ENCODE data around the gene SLC52A3.
"Not testable (repeated sequence)": the region's sequence is repeated elsewhere in the genome, so short reads cannot be mapped to it uniquely, and the experiment has no call there.

Gene SLC52A3

DNA sequence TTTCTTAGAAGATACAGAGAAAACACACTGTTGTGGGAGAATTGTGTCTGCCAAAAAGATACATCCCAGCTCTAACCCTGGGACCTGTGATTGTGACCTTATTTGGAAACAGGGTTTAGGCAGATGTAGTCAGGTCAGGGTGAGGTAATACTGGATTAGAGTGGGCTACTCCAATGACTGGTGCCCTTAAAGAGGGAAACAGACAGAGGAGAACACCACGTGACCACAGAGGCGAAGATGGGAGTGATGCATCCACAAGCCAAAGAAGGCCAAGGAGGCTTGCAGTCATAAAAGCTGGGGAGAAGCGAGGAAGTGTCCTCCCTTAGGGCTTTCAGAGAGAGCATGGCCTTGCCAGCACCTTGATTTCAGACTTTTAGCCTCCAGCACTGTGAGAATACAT is 35.6 kb downstream of the SLC52A3 start:
- no peak overlapping the region for H3K4me3 ChIP-seq

DNA sequence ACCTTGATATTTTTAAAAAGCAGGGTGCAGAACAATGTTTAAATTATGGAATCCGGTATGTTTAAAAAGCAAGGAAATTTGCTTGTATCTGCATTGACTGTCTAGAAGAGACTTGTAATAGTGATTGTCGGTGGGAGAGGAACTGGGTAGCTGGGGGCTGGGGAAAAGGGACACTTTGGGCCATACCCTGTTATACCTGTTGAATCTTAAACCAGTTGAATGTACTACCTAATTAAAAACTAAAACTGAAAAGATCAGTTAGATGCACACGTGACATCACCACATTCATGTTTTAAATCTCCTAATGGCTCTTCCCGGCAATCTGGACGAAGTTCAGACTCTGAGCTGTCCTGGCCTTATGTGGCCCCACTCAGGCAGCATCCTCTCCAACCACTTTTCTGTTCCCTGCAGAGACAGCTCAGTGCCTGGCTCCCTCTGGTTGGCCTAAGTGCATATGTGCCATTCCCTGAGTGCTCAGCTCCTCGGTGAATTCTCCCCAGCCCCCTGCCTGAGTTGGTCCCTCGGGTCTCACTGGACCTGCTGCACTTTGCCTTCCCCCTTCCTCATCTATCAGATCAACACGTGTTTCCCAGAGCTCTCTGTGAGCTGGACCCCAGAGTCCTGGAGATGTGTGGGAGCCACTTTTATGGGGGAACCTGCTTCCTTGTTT is 36.3 kb downstream of the SLC52A3 start:
- Histone ChIP-seq H3K27ac (no peak overlapping the region), H3K4me3 (no peak overlapping the region)

More for the DNA sequence above, 35.6 kb downstream of the SLC52A3 start:
- H3K27ac ChIP-seq, result no peak overlapping the region

DNA sequence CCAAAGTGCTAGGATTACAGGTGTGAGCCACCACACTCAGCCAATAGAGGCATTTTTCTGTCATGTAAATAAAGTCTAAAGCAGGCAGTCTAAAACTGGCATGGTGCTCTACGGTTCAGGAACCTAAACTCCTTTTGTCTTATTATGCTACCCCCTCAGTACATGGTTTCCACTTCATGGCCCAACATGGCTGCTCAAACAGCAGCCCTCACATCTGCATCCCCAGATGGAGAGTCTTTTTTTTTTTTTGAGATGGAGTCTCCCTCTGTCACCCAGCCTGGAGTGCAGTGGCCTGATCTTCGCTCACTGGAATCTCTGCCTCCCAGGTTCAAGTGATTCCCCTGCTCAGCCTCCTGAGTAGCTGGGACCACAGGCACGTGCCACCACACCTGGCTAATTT is 38.3 kb downstream of the SLC52A3 start:
- H3K4me3 ChIP-seq, result no peak overlapping the region
- no peak overlapping the region for H3K27ac ChIP-seq

DNA sequence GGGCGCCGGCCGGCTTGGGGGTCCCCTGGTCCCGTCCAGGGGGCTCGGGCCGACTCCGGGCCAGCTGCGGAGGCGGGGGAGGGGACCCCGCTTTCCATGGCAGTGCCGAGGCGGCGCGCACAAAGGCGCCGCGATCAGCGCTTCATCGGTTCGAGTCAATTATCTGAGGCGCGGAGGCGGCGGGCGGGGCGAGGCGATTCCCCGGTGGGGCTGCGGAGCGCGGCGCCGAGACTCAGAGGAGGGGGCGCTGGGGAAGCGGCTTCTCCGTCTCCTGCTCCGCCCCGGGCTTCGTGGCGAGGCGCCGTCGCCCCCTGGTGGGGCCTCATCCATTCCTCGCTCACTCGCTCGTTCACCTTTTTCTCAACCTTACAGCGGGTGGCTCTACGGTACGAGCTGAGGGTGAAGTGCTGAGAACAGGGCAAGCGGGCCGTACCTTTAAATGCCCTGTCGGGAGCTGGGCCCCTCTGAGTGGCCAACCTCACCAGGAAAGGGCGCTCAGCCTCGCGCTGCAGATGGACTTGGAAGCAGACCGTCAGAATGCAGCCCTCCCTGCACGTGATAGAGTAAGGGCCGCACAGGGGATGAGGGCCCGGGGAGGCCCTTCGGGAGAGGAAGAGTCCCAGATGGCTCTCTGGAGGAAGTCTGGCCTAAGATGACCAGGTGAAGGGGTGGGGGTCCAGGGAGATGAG is 39.9 kb downstream of the SLC52A3 start:
- no peak overlapping the region for H3K27ac ChIP-seq
- H3K4me3 ChIP-seq, result peak overlapping the region in 5 of 7 experiments; percentile 16 to 40 (median 30)

DNA sequence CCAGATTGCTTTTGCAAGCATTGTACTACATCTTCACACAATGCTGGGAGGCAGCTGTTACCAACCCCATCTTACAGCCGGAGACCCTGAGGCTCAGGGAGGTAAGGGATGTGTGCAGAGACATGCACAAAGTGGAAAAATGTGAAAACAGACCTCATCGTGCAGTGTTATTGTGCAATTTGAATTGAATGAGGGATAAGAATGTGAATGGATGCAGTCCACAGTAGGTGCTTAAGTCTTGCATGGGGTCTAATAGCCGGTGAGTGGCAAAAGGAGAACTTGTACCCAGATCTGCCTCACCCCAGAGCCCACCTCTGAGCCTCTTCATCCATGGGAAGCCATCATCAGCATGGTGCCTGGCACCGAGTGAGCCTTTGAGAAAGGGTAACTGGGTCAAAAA is 42.1 kb downstream of the SLC52A3 start:
- Histone ChIP-seq H3K4me3 (no peak overlapping the region), H3K27ac (no peak overlapping the region)

DNA sequence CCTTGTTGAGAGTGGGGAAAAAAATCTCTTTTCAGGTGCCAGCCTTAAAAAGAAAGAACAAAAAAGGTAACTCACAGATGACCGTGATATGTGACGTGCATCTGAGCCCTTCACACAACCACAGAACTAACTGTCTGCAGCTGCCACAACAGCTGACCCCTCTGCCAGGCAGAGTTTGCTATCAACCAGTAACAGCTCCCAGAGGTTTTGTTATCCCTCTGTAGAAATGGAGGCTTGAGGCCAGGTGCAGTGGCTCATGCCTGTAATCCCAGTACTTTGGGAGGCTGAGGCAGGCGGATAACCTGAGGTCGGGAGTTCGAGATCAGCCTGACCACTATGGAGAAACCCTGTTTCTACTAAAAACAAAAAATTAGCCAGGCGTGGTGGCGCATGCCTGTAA is 42.8 kb downstream of the SLC52A3 start:
- H3K4me3 ChIP-seq, result no peak overlapping the region
- no peak overlapping the region for H3K27ac ChIP-seq

DNA sequence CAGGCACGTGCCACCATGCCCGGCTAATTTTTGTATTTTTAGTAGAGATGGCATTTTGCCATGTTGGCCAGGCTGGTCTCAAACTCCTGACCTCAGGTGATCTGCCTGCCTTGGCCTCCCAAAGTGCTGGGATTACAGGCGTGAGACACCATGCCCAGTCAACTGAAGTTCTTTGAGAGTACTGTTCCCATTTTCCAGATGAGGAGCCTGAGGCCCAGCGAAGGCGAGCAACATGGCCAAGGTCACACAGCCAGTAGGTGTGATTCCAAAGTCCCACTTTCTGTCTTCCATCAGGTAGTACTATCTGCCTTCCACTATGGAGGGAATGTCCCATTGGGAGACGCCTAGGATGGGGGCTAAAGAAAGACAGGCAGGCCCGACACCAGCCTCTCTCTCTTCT is 43.5 kb downstream of the SLC52A3 start:
- not testable (repeated sequence) for H3K4me3 ChIP-seq, H3K27ac ChIP-seq

DNA sequence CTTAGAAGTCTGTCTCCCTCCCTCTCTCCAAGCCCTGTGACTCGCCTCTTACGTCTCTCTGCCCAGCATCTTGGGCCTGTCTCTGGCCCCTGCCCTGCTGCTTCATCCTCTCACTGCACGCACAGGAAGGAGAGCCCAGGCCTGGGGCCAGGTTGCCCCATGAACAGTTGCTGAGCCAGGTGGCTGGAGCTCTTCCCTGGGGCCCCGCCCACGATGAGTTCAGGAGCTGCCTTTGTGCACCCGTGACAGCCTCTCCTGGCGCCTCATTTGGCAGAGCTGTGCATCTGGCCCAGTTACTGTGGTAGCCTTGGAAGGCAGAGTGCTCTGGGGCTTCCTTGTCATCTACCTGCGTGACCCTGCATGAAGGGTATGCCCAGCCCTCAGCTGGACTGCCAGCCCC is 44.5 kb downstream of the SLC52A3 start:
- Histone ChIP-seq H3K27ac (no peak overlapping the region), H3K4me3 (no peak overlapping the region)

DNA sequence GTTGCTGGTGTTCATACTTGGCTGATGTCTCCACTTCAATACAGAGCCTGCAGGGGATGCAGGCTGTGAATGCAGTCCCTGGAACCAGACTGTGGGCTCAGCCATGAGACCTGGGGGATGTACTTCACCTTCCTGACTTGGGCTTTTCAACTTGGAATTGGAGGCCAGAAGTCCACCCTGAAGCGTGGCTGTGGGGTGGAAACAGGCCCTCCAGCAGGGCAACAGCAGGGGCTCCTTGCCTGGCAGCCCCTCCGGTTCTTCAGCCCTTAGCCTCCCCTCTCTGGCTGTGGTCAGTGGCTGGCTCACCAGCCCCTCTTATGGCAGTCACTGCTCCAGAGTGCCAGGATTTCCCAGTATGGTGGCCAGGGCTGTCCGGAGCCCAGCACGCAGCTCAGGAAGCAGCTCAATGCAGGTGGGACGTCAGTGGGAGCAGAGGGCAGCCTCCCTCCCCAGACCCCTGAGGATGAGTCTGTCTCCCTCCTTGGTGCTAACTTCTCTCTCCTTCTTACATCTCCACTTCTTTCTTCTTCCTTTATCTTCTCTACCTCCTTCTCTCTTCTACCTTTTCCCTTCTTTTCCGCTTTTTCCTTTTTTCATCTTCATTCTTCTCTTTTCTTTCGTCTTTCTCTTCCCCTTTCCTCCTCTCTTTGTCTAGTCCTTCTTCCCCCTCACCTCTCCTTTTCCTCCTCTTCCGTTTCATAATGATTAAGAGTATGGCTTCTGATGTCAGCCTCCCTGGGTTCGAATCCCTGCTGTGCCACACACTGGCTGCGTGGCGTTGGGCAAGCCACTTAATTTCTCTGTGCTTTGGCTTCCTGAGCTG is 45.3 kb downstream of the SLC52A3 start:
- Histone ChIP-seq H3K4me3 (no peak overlapping the region), H3K27ac (no peak overlapping the region)

DNA sequence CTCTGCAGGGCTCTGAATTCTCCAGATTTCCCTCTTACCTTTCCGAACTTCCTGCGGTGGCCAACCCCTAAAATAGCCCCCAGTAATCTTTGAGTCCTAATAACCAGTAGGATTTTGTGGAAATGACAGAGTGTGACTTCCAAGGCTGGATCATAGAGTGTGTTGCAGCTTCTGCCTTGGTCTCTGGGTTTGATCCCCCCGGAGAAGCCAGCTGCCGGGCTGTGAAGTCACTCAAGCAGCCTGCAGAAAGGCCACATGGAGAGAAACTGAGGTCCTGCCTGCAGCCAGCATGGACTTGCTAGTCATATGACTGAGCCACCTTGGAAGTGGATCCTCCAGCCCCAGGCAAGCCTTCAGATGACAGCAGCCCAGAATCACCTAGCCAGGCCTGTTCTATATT is 46.4 kb downstream of the SLC52A3 start:
- Histone ChIP-seq H3K4me3 (no peak overlapping the region), H3K27ac (no peak overlapping the region)

DNA sequence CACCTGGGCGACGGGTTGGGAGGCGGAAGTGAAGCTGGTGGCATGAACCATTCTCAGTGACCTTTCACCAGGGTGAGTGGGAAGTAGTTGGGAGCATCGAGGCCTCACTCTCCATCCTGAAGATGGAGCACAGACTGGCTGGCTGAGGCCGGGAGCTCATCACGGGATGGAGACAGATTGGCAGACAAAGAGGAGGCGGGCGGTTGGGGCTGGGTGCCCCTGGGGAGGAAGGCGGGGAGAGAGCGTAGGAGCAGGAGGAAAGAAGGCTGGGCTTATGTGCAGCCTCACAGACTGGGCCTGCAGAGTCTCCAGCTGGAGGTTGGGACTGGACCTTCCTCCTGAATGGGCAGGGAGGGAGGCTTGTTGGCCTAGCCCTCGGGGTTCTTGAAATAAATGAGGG is 48.5 kb downstream of the SLC52A3 start:
- Histone ChIP-seq H3K4me3 (no peak overlapping the region), H3K27ac (no peak overlapping the region)

DNA sequence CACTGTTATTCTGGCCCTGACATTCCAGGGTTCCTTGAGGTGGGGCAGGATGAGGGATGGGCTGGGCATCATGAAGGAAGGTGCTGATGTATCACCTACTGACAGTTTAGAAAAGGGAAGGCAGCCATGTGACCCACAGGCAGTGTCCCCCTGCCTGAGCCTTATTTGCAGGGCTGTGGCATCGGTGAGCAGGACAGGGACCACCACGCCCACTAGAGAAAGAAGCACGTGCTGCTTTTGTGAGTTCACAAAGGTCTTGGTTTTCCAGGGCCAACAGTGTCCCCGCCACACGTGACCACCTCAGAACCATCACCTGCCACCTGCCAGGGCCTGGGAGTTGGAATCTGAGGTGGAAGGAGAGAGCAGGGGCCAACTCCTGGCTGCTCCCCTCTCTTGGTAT is 49.2 kb downstream of the SLC52A3 start:
- Histone ChIP-seq H3K4me3 (no peak overlapping the region), H3K27ac (no peak overlapping the region)

DNA sequence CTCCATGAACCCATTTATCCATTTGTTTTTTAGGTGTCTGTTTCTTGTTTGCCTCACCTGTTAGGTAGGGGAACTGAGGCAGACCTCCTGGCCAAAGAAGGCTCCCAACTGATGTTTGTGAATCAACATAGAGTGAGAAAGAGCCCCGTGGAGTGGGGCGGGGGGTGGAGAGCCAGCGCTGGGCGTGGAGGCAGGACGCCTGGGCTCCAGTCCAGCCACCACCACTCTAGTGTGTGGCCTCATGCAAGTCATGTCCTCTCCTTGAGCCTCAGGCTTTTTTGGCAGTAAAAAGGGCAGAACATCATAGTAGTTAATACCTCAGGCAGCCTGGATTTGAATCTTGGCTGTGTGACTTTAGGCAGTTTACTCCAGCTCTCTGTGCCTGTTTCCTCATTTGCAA is 50.5 kb downstream of the SLC52A3 start:
- no peak overlapping the region for H3K4me3 ChIP-seq

DNA sequence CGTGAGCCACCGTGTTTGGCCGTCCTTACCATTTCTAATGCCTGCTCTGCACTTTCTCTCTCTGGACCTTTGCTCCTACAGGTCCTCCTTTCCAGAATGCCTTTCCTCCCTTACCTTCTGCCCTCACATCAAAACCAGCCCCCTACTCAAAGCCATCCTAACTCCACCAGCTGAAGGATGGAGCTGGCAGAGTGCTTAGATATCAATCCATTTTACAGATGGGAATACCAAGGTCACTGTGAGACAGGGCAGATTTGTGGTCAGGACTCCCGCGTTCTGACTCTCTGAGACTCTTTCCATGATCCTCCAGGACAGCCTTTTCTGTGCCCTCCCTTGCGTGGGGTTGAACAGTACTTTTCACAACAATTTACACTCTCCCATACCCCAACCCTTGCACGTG is 51.0 kb downstream of the SLC52A3 start:
- H3K4me3 ChIP-seq, result no peak overlapping the region
- no peak overlapping the region for H3K27ac ChIP-seq

More for the DNA sequence above, 50.5 kb downstream of the SLC52A3 start:
- H3K27ac ChIP-seq, result no peak overlapping the region

DNA sequence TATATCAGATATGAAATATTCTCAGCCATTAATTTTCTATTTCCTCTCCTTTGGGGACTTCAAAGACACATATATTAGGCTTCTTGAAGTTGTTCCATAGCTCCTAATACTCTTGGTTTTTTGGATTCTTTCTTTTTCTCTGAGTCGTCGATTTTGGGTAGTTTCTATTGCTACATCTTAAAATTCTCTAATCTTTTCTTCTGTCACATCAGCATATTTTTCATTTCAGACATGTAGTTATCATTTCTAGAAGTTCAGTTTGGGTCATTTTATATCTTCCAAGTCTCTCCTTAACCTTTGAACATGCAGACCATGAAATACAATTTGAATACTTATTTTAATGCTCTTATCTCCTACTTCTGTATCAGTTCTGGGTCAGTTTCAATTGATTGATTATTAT is 53.8 kb downstream of the SLC52A3 start:
- no peak overlapping the region for H3K4me3 ChIP-seq
- H3K27ac ChIP-seq, result no peak overlapping the region

DNA sequence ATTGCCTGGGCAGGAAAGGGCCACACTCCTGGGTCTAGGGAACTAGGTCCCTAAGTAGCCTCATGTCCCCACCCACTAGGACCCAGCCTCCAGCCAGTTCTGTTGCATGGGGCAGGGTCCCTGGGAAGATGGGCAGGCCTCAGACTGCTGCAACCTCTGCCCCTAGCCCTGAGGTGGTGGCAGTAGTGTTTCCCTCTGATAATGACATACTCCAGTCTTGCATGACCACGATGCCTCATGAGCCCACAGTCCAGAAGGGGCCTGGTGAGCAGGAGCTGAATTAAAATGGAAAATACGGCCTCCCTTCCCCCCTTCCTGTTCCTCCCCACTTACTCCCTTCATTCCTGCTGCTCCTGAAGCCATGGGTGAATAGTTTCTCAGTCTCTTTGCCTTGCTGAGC is 56.7 kb downstream of the SLC52A3 start:
- H3K4me3 ChIP-seq, result no peak overlapping the region
- H3K27ac ChIP-seq, result no peak overlapping the region

DNA sequence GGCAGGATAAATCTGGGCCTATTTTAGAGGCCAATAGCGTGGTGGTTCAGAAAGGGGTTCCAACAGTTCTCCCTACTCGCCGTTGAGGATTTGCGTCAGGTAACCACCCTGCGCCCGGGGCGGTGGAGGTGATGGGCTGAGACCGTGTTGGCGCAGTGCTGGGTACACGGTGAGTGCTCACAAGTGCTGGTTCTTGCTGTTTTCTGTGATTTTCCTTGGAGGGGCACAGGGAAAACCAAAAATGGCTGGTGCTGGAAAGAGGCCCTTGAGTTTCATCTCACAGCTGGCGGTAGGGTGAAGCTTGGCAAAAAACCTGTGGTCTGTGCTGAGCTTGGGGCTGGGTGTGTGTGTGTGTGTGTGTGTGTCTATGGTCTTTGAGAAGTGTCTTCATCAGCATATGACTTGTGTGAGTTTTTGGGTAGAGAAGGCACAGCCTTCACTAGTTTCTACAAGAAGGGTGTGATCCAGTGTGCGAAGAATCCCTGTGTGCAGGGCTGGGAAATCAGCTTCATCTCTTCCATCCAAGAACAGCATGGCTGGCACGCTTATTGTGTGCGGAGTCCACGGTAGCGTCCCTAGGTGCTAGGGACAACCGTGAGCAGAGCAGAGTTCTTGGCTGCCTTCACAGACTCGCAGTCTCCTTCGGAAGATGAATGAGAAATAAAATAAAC is 57.4 kb downstream of the SLC52A3 start:
- Histone ChIP-seq H3K4me3 (no peak overlapping the region), H3K27ac (no peak overlapping the region)
